ENCODE measurements around the gene PRIM1. TPM values are rescaled to one million over a fixed set of nuclear protein-coding genes. Genes with fewer than 3 reads are reported as not detected.

The PRIM1 gene
- total and polyA plus RNA-seq, 2 of the 13 experiments (the other 11 are each of a cell fraction or from before 2014, with no cell fraction given): 30.0 to 47.3 TPM

- CTCF ChIA-PET (ENCODE audit: low intra/inter-chr PET ratio, low total read pairs): no interaction called here
- POLR2A ChIA-PET: no interaction called here
- in situ Hi-C loops (cut with HindIII; ENCODE audit: extremely low pct_ligation_motif_present, low pct_unique_long_range_greater_than_20kb): no loop called here
Observed at GRCh38 chr12:56775638-56776037, 23.5 kb upstream of the PRIM1 start.

More at GRCh38 chr12:56775638-56776037, 23.5 kb upstream of the PRIM1 start:
- H3K4me1 ChIP-seq (ENCODE audit: insufficient read depth, low read length): no peaks in the 10 kb centered on the region
- no peak for ATAC-seq
- H3K4me2 ChIP-seq (ENCODE audit: low read depth, low read length): no peak overlapping the region
- WGBS (ENCODE audit: low lambda C conversion rate): 81% methylated on average over 6 of the region's 6 CpGs
- no peak overlapping the region for H2AFZ ChIP-seq (ENCODE audit: low read length)
- no TSS peak for BruUV-seq (replicated peaks)
- intact Hi-C loops (cut with micrococcal nuclease; ENCODE audit: unreplicated experiment): no loop called here
- TF ChIP-seq ZSCAN30 (CRISPR knock-in tag; IDR thresholded peaks at IDR 0.05): no peak
- no peak for TF ChIP-seq ARHGAP35 (CRISPR knock-in tag; IDR thresholded peaks at IDR 0.05; ENCODE audit: borderline replicate concordance)
- TF ChIP-seq, protein P1, sequence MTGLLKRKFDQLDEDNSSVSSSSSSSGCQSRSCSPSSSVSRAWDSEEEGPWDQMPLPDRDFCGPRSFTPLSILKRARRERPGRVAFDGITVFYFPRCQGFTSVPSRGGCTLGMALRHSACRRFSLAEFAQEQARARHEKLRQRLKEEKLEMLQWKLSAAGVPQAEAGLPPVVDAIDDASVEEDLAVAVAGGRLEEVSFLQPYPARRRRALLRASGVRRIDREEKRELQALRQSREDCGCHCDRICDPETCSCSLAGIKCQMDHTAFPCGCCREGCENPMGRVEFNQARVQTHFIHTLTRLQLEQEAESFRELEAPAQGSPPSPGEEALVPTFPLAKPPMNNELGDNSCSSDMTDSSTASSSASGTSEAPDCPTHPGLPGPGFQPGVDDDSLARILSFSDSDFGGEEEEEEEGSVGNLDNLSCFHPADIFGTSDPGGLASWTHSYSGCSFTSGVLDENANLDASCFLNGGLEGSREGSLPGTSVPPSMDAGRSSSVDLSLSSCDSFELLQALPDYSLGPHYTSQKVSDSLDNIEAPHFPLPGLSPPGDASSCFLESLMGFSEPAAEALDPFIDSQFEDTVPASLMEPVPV (CRISPR knock-in tag; IDR thresholded peaks at IDR 0.05): no peak
- TF ChIP-seq ZNF501 (CRISPR knock-in tag; IDR thresholded peaks at IDR 0.05): no peak
- TF ChIP-seq ZNF318 (CRISPR knock-in tag; IDR thresholded peaks at IDR 0.05): no peak
- TF ChIP-seq ZFP91 (CRISPR knock-in tag; IDR thresholded peaks at IDR 0.05; ENCODE audit: borderline replicate concordance): no peak
- no peak for TF ChIP-seq NR2F2 (IDR thresholded peaks at IDR 0.05; ENCODE audit: borderline replicate concordance, low read depth)
- no peak for TF ChIP-seq PHB2 (IDR thresholded peaks at IDR 0.05; ENCODE audit: partially characterized antibody)
- TF ChIP-seq ZNF512 (CRISPR knock-in tag; IDR thresholded peaks at IDR 0.05): no peak
- TF ChIP-seq YEATS2 (CRISPR knock-in tag; IDR thresholded peaks at IDR 0.05; ENCODE audit: borderline replicate concordance): no peak
- TF ChIP-seq ATM (IDR thresholded peaks at IDR 0.05; ENCODE audit: borderline replicate concordance): no peak
- H4K20me1 ChIP-seq (ENCODE audit: insufficient read depth, low read length): no peaks in the 10 kb centered on the region
- H3K36me3 ChIP-seq (replicated peaks in 1 of 2; ENCODE audit: control insufficient read depth in 1 of 2, insufficient read depth in 2 of 2, low read length in 2 of 2): no peaks in the 10 kb centered on the region
- H3K27me3 ChIP-seq (ENCODE audit: control insufficient read depth in 1 of 2, insufficient read depth in 2 of 2, low read length in 2 of 2): peaks cover 0 to 3% of the 10 kb centered on the region in 2 experiments; a peak in 1 of 5 replicates
- no peak overlapping the region for H3K9ac ChIP-seq (ENCODE audit: insufficient read depth, low read depth, low read length)
- FAIRE-seq: no peak
- H3K4me3 ChIP-seq (replicated peaks in 1 of 3; ENCODE audit: insufficient read depth in 1 of 3, low read depth in 2 of 3, low read length in 3 of 3): no peak overlapping the region
- no peak for DNase-seq (ENCODE audit: low spot score)
- H3K79me2 ChIP-seq (ENCODE audit: insufficient read depth, low read length): no peaks in the 10 kb centered on the region
- no peaks in the 10 kb centered on the region for H3K9me3 ChIP-seq (ENCODE audit: low read length)
- H3K27ac ChIP-seq (ENCODE audit: extremely low read length, insufficient read depth, low read length): no peak overlapping the region
